ENCODE measurements around the gene XPO6.
"Not testable (repeated sequence)": the region's sequence is repeated elsewhere in the genome, so short reads cannot be mapped to it uniquely, and the experiment has no call there.

XPO6 gene

GRCh38 chr16:28211758-28212531 lies at the start of gene XPO6:
Gene XPO6 (minus strand): TSS chr16:28211965. CDS start chr16:28211368, 597 bp downstream.
- peak; percentile 77 for DNase-seq

- no peak for DNase-seq
Measured at GRCh38 chr16:28260193-28260592, 48.4 kb upstream of the XPO6 start.

- DNase-seq, result no peak
Measured at GRCh38 chr16:28259781-28260150, 48.0 kb upstream of the XPO6 start.

GRCh38 chr16:28259091-28259780 lies 47.5 kb upstream of the XPO6 start:
- no peak for DNase-seq

GRCh38 chr16:28258567-28258966 lies 46.8 kb upstream of the XPO6 start:
- no peak for DNase-seq

GRCh38 chr16:28257256-28257655 lies 45.5 kb upstream of the XPO6 start:
- no peak for DNase-seq

- no peak for DNase-seq
Measured at GRCh38 chr16:28255838-28256237, 44.1 kb upstream of the XPO6 start.

- no peak for DNase-seq
Measured at GRCh38 chr16:28254158-28254557, 42.4 kb upstream of the XPO6 start.

GRCh38 chr16:28250999-28251398 lies 39.2 kb upstream of the XPO6 start:
- no peak for DNase-seq

- DNase-seq, result not testable (repeated sequence)
Measured at GRCh38 chr16:28249483-28249882, 37.7 kb upstream of the XPO6 start.

GRCh38 chr16:28241924-28242323 lies 30.2 kb upstream of the XPO6 start:
- DNase-seq, result no peak

GRCh38 chr16:28237754-28238357 lies 26.1 kb upstream of the XPO6 start:
- no peak for DNase-seq

- DNase-seq, result no peak
Measured at GRCh38 chr16:28231763-28232162, 20.0 kb upstream of the XPO6 start.

- not testable (repeated sequence) for DNase-seq
Measured at GRCh38 chr16:28223909-28224308, 12.1 kb upstream of the XPO6 start.

- DNase-seq, result not testable (repeated sequence)
Measured at GRCh38 chr16:28219777-28220176, 8.0 kb upstream of the XPO6 start.

- DNase-seq, result no peak
Measured at GRCh38 chr16:28219282-28219681, 7.5 kb upstream of the XPO6 start.

- DNase-seq, result peak; percentile 11
Measured at GRCh38 chr16:28218109-28218508, 6.3 kb upstream of the XPO6 start.

GRCh38 chr16:28217326-28217725 lies 5.6 kb upstream of the XPO6 start:
- DNase-seq, result no peak

GRCh38 chr16:28213396-28213795 lies 1.6 kb upstream of the XPO6 start:
- no peak for DNase-seq

GRCh38 chr16:28212532-28212873 lies 738 bp upstream of the XPO6 start:
- no peak for DNase-seq

GRCh38 chr16:28210979-28211588 lies 681 bp downstream of the XPO6 start:
- peak; percentile 60 for DNase-seq

- no peak for DNase-seq
Measured at GRCh38 chr16:28210264-28210663, 1.5 kb downstream of the XPO6 start.

GRCh38 chr16:28208824-28209223 lies 2.9 kb downstream of the XPO6 start:
- DNase-seq, result no peak

GRCh38 chr16:28208131-28208530 lies 3.6 kb downstream of the XPO6 start:
- no peak for DNase-seq

Data from DMS 273 treated with DMSO at 0.1 percent for 48 hours (cell line).